Smooth muscle cell (in vitro differentiated cells): ENCODE data around the gene SLC43A2. TPM values are rescaled to one million over a fixed set of nuclear protein-coding genes. Genes with fewer than 3 reads are reported as not detected.
A peak's percentile ranks its signal among the peaks of the same experiment; 100 is the strongest.
"Not testable (repeated sequence)": the region's sequence is repeated elsewhere in the genome, so short reads cannot be mapped to it uniquely, and the experiment has no call there.

Experiments
- DNase-seq: peaks from one replicate; lab custom pipeline; 2025; ENCODE audit not compliant: unreplicated experiment; lab: John Stamatoyannopoulos, UW
- H2AFZ ChIP-seq: fragments of 200-600 bp; sonication (generic); 2 replicates; pipeline ENCODE4 v1.6.0; 2016; ENCODE audit warnings: antibody characterized with exemption, low read depth, mild to moderate bottlenecking
- H3F3A ChIP-seq: fragments of 200-600 bp; sonication (generic); 2 replicates; pipeline ENCODE4 v1.6.0; 2017; ENCODE audit warnings: antibody characterized with exemption, low read depth
- H3K27ac ChIP-seq: fragments of 200-600 bp; sonication (generic); 2 replicates; pipeline ENCODE4 v1.5.1; 2016; ENCODE audit warnings: low read depth, mild to moderate bottlenecking
- H3K27me3 ChIP-seq: fragments of 200-600 bp; sonication (generic); 2 replicates; pipeline ENCODE4 v1.6.1; 2016; ENCODE audit warnings: low read depth, mild to moderate bottlenecking
- H3K36me3 ChIP-seq: fragments of 200-600 bp; sonication (generic); 2 replicates; pipeline ENCODE4 v1.5.1; 2016; ENCODE audit warnings: low read depth
- H3K4me1 ChIP-seq: fragments of 200-600 bp; sonication (generic); 2 replicates; pipeline ENCODE4 v1.5.1; 2016; ENCODE audit warnings: low read depth
- H3K4me2 ChIP-seq: fragments of 200-600 bp; sonication (generic); 2 replicates; pipeline ENCODE4 v1.6.0; 2016; ENCODE audit warnings: mild to moderate bottlenecking
- H3K4me3 ChIP-seq: fragments of 200-600 bp; sonication (generic); 2 replicates; pipeline ENCODE4 v1.5.1; 2016; ENCODE audit warnings: mild to moderate bottlenecking
- H3K79me2 ChIP-seq: fragments of 200-600 bp; sonication (generic); 2 replicates; pipeline ENCODE4 v1.6.0; 2016; ENCODE audit warnings: low read depth, mild to moderate bottlenecking
- H3K9ac ChIP-seq: fragments of 200-600 bp; sonication (generic); 2 replicates; pipeline ENCODE4 v1.6.0; 2016; ENCODE audit warnings: low read depth
- H3K9me3 ChIP-seq: fragments of 200-600 bp; sonication (generic); replicated peaks from 2 replicates; pipeline ENCODE4 v1.5.1; 2016; ENCODE audit warnings: low read depth
- H4K20me1 ChIP-seq: fragments of 200-600 bp; sonication (generic); 2 replicates; pipeline ENCODE4 v1.6.0; 2016; ENCODE audit warnings: low read depth
- CTCF ChIP-seq: fragments of 200-600 bp; sonication (generic); IDR thresholded peaks from 2 replicates; pipeline ENCODE4 v1.5.1; 2017; ENCODE audit warnings: borderline replicate concordance, mild to moderate bottlenecking, antibody characterized with exemption; ENCODE audit not compliant: insufficient read depth, poor library complexity, severe bottlenecking
- WGBS: methylation state at CpG from one replicate; pipeline ENCODE4 v1.1.7; 2016; ENCODE audit warnings: low lambda C conversion rate; 5-methylcytosine and 5-hydroxymethylcytosine counted together
- polyA plus RNA-seq: library from polyadenylated mRNA; unstranded; fragments of >200 nt; fragmentation: Nextera tagmentation; extraction: Ambion mirVana; gene quantifications from 2 replicates; pipeline ENCODE4 v1.2.1, GENCODE V29; 2016
- total RNA-seq: library from RNA; depleted of rRNA; stranded (reverse); fragments of >200 nt; gene quantifications from 2 replicates; pipeline ENCODE4 v1.2.3, GENCODE V29; 2014

Gene SLC43A2
- total and polyA plus RNA-seq, 2 experiments from 2014 or later: 3.8 to 5.3 TPM

GRCh38 chr17:1532836-1533602 is 95.6 kb downstream of the SLC43A2 start:
- Histone ChIP-seq H3K4me3 (no peak overlapping the region), H4K20me1 (no peaks in the 10 kb centered on the region), H3K36me3 (no peaks in the 10 kb centered on the region), H3F3A (no peaks in the 10 kb centered on the region), H3K9me3 (no peaks in the 10 kb centered on the region), H3K4me2 (no peak overlapping the region), H3K9ac (no peak overlapping the region), H3K79me2 (no peaks in the 10 kb centered on the region), H3K27me3 (no peaks in the 10 kb centered on the region), H2AFZ (no peak overlapping the region), H3K27ac (no peak overlapping the region), H3K4me1 (no peaks in the 10 kb centered on the region)
- TF ChIP-seq CTCF: peak; percentile 14
- no peak for DNase-seq
- WGBS: 88% methylated on average over 10 of the region's 10 CpGs

GRCh38 chr17:1529863-1530262 is 98.8 kb downstream of the SLC43A2 start:
- Histone ChIP-seq H3K9ac (no peak overlapping the region), H3K4me2 (no peak overlapping the region), H3K27ac (no peak overlapping the region), H3F3A (no peaks in the 10 kb centered on the region), H3K9me3 (no peaks in the 10 kb centered on the region), H3K27me3 (no peaks in the 10 kb centered on the region), H4K20me1 (no peaks in the 10 kb centered on the region), H3K79me2 (no peaks in the 10 kb centered on the region), H2AFZ (no peak overlapping the region), H3K4me1 (no peaks in the 10 kb centered on the region), H3K36me3 (peaks cover 3% of the 10 kb centered on the region), H3K4me3 (no peak overlapping the region)
- TF ChIP-seq CTCF: no peak
- no peak for DNase-seq
- WGBS: 95% methylated on average over 2 of the region's 2 CpGs

- H3K4me1 ChIP-seq, H4K20me1 ChIP-seq, H3K9ac ChIP-seq, H3K9me3 ChIP-seq, H3K36me3 ChIP-seq, H3F3A ChIP-seq, H3K79me2 ChIP-seq, H2AFZ ChIP-seq, H3K4me3 ChIP-seq, H3K27ac ChIP-seq, DNase-seq, H3K27me3 ChIP-seq, H3K4me2 ChIP-seq: not testable (repeated sequence)
- 84% methylated on average over 4 of the region's 4 CpGs for WGBS
Observed at GRCh38 chr17:1526876-1527275, 101.8 kb downstream of the SLC43A2 start.

GRCh38 chr17:1522626-1523025 is 106.0 kb downstream of the SLC43A2 start:
- Histone ChIP-seq H2AFZ (no peak overlapping the region), H4K20me1 (no peaks in the 10 kb centered on the region), H3K36me3 (peaks cover 2% of the 10 kb centered on the region), H3K4me1 (peaks cover 5% of the 10 kb centered on the region), H3F3A (peaks cover 5% of the 10 kb centered on the region), H3K9me3 (no peaks in the 10 kb centered on the region), H3K27ac (no peak overlapping the region), H3K9ac (no peak overlapping the region), H3K4me2 (no peak overlapping the region), H3K79me2 (peaks cover under 1% of the 10 kb centered on the region), H3K4me3 (no peak overlapping the region), H3K27me3 (no peaks in the 10 kb centered on the region)
- no peak for DNase-seq
- TF ChIP-seq CTCF: no peak
- 97% methylated on average over 5 of the region's 5 CpGs for WGBS
